CD4-positive, alpha-beta T cell treated with Interferon gamma for 1 hour (primary cell): Measurements from ENCODE around the gene HES1.
"Not testable (repeated sequence)": the region's sequence is repeated elsewhere in the genome, so short reads cannot be mapped to it uniquely, and the experiment has no call there.

Experiments used
- DNase-seq: peaks from one replicate; pipeline ENCODE4 v3.0.0-alpha.2; 2020

HES1 gene

DNA sequence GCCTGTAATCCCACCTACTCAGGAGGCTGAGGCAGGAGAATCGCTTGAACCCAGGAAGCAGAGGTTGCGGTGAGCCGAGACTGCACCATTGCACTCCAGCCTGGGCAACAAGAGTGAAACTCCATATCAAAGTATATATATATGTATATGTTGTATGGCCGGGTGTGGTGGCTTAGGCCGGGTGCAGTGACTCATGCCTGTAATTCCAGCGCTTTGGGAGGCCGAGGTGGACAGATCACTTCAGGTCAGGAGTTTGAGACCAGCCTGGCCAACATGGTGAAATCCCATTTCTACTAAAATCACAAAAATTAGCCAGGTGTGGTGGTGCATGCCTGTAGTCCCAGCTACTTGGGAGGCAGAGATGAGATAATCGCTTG, 7.0 kb upstream of the HES1 start:
- not testable (repeated sequence) for DNase-seq

- no peak for DNase-seq
Observed at GRCh38 chr3:194129581-194130133, 6.3 kb upstream of the HES1 start.

- no peak for DNase-seq
Observed at GRCh38 chr3:194130188-194130587, 5.8 kb upstream of the HES1 start.

GRCh38 chr3:194130807-194131589, 5.0 kb upstream of the HES1 start:
- peak; percentile 50 for DNase-seq

DNA sequence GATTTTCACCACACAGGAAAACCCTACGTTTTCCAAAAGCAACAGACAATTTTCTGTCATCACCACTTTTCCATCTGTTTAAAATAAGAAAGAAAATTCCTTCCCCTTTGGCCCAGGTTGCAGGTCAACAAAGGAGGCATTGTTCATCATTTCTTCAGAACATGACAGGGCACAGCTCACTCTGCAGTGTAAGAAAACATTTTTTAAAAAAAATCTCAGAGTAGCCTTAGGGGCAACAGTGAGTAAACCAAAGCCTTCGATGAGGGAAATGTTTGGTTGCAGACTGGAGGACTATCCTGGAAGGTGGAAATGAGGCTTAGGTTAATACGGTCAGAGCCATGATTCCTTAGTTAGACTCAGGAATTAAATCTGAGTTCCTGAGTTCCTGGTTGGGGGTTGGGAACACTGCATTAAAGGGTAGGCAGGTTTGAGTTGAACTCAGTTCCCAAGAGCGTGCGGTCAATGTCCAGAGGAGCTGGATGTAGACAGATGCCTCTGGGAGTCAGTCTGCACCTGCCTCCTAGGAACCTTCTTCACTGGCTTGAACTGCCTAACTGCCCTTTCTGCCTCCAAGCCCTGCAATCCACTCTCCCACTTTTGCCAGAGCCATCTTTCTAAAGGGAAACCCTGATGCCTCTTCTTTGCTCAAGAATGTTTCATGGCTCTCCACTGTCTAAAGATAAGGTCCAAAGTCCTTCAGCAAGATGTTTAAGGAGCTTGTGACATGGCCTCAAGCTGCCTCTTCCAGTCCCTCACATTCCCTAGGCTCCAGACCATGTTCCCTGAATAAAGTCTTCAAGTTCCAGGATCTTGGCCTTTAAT, 3.3 kb upstream of the HES1 start:
- no peak for DNase-seq

DNA sequence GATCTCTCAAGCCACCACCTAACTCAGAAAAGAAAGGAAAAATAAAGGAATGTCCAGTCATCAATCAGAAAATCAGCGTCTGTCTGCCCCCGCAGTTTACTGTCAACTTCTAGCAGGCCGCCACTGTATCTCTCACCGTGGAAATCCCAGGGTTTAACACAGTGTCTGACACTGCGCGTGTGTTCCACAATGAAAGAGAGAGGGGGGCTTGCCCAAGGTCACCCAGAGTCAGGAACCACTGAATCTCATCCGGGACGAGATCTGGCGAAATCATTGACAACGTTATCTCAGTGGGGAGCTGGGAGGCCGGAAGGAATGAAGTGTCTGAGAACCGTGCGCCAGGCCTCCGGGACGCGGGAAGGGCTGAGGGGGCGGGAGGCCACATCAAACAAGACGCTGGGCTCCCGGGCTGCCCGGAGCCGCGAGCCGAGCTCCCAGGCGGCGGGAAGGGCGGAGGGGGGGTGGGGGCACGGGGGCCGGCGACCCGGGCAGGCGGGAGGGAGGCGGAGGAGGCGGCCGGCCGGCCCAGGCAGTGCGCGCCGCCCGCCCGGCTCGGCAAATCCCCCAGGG, 2.2 kb upstream of the HES1 start:
- no peak for DNase-seq

DNA sequence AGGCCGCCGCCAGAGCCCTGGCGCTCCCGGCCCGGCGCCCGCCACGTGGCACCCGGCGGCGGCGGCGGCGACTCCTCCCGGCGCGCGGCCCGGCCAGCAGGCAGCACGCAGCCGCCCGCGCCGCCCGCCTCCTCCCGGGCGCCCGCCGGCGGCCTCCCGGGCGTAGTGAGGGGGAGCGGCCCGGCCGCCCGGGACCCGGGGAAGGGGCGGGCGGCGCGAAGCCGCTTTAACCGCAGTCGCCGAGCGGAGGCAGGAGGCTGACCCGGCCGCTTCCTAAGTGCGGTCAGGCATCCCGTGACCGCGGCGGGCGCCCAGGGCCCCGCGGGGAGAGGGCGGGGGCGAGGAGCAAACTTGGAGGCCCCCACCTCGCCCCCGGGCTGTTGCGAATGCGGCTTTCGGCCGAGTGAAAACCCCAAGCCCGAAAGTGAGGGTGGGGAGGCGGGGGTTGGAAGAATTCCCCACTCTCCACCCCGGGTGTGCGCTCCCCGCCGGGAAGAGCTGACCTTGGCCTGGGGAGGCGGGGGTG, 1.7 kb upstream of the HES1 start:
- peak; percentile 62 for DNase-seq

- peak; percentile 87 for DNase-seq
Observed at GRCh38 chr3:194134757-194135515, 1.0 kb upstream of the HES1 start.

- DNase-seq = no peak
Observed at GRCh38 chr3:194135516-194135805, 487 bp upstream of the HES1 start.

DNA sequence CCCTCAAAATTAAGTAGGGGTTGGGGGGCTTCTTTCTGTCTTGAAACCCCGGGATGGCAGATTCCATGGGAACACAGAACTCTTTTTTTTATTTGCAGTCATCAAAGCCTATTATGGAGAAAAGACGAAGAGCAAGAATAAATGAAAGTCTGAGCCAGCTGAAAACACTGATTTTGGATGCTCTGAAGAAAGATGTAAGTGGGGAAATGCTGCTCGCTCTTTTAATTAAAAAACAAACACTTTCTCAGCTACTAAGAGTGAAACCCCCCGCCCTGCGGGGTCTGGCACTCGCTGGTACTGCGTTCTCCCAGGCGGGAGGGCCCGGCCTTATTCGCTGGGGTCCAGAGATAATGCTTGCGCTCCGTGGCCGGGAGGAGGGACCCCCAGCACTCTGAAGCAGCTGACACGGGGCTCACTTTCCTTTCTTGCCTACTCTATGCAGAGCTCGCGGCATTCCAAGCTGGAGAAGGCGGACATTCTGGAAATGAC, 615 bp downstream of the HES1 start:
- DNase-seq = no peak

DNA sequence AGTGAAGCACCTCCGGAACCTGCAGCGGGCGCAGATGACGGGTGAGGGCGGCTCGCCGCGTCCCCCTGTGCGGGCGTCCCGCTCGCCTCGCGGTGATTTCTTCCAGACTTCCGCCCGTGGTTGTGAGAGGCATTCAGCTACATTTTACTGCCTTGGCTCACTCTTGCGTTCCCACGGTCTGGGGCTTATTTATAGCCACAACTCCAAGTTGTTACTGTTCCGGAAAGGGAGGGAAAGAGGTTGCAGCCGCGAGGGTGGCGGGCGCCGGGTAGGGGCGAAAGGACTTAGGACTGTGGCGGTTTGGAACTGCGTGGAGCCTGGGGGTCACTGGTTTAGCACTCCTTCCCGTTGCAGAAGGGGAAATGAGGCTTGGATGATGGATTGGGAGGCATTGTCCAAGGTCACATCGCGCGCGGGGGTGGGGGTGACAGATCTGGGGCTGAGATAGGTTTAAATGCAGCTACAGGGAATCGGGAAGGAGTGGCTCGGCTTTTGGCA, 1.1 kb downstream of the HES1 start:
- DNase-seq = peak; percentile 14

DNA sequence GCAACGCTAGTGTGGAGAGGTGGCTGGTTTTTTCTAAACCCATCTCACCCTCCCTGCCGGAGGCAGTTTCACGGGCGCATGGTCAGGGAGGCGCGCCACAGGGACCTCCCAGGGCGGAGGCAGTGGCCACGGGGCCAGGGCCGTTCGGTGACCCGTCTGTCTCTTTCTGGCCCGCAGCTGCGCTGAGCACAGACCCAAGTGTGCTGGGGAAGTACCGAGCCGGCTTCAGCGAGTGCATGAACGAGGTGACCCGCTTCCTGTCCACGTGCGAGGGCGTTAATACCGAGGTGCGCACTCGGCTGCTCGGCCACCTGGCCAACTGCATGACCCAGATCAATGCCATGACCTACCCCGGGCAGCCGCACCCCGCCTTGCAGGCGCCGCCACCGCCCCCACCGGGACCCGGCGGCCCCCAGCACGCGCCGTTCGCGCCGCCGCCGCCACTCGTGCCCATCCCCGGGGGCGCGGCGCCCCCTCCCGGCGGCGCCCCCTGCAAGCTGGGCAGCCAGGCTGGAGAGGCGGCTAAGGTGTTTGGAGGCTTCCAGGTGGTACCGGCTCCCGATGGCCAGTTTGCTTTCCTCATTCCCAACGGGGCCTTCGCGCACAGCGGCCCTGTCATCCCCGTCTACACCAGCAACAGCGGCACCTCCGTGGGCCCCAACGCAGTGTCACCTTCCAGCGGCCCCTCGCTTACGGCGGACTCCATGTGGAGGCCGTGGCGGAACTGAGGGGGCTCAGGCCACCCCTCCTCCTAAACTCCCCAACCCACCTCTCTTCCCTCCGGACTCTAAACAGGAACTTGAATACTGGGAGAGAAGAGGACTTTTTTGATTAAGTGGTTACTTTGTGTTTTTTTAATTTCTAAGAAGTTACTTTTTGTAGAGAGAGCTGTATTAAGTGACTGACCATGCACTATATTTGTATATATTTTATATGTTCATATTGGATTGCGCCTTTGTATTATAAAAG, 1.8 kb downstream of the HES1 start:
- DNase-seq = peak; percentile 68

- no peak for DNase-seq
Observed at GRCh38 chr3:194138732-194139070, 2.8 kb downstream of the HES1 start.

GRCh38 chr3:194139071-194139813, 3.3 kb downstream of the HES1 start:
- DNase-seq = no peak

DNA sequence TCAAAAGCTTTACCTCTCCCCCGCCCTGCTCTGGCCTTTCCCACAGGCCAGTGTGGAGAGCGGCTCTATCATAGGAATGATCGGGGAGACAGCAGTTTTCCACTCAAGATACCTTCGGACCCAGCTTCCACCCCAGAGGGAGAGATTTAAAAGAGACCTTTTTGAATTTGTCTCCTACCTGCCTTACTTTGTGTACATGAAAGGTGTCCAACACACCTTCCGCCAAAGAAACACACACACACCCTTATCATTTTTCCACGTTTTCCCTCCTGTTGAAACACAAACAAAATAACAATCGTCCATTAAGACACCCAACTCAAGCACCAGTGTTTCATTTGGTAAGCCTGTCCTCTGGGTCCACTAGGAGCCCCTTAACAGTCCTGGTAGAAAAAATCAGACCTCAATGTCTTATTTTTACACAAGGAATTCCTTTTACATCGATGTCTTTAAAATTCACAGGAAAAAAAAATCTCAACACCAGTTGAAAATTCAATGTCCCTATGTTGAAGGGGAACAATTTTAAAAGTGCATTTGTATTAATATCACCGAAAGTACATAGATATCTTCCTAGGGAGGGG, 4.0 kb downstream of the HES1 start:
- DNase-seq = no peak

DNA sequence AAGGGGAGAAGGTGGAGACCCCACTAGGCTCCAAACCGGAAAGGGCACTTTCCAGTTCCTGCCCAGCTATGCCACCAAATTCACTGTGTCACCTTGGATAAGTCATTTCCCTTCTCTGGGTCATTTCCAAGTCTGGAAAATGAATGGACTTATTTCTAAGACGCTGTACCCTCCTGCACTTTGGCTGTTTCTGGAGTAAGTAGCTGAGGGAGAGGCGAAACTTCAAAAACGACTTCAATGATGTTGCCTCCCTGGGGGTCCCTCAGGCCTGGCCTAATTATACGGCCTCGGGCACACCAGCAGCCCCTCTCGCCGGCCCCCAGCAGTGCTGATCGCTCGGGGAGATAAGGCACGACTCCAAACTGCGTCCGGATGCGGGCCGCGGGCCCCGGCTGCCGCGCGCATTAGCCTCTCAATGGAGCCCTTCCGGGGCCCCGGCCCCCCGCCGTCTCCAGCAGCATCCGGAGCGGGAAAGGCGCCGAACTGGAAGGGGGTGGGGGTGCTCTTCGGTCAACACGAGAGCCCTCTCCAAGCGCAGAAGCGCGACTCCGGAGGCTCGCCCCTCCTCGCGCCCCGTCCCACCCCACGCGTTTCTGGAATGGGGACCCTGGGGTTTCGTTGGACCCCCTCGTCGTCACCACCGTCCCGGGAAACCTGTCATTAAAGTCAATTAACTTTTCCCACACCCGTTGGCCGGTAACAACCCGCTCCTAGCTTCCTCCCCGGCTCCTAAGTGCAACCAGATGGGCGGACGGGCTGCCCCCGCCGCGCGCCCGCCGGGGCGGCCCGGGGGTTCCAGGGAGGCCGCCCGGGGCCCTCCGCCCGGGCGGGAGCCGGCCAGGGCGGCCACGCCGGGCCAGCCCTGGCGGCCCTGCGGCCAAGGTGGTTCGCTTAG, 4.8 kb downstream of the HES1 start:
- DNase-seq = no peak

- DNase-seq = peak; percentile 44
Observed at GRCh38 chr3:194141415-194142155, 5.6 kb downstream of the HES1 start.

DNA sequence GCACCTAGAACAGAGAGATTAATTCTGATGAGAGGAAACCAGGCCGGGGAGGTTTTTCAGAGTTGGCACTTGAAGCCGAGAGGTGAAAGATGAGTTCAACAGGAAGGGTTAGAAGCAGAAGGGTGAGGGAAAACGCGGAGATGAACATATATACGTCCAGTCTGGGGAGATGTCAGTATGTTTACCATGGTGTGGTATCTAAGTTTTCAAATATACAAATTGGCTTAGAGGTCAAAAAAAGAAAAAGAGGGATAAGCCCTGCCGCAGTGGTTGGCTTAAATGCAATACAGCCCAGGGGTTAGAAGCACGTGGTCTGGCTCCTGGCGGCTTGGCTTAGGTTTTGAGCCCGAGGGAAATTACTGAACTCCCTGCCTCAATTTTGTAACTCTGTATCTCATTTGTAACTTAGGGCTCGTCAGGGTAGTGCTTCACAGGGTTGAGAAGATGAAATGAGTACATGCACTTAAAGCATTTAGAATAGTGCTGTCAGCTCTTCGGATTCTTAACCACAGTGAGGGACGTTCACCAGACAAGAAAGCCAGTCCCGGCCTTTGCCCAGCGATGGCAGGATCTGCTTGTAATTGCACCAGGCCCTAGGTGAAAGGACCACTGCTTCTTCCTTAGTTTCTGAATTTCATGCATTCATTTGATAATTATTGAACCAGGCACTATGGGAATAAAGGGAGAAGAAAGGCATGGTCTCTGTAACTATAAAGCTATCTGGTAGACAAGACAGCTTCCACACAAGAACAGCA, 6.4 kb downstream of the HES1 start:
- no peak for DNase-seq
